ENCODE data around the gene NDRG3. TPM values are rescaled to one million over a fixed set of nuclear protein-coding genes. Genes with fewer than 3 reads are reported as not detected.
"Not testable (repeated sequence)": the region's sequence is repeated elsewhere in the genome, so short reads cannot be mapped to it uniquely, and the experiment has no call there.

NDRG3 gene
- polyA plus RNA-seq, 1 donor = 37.4 TPM

DNA sequence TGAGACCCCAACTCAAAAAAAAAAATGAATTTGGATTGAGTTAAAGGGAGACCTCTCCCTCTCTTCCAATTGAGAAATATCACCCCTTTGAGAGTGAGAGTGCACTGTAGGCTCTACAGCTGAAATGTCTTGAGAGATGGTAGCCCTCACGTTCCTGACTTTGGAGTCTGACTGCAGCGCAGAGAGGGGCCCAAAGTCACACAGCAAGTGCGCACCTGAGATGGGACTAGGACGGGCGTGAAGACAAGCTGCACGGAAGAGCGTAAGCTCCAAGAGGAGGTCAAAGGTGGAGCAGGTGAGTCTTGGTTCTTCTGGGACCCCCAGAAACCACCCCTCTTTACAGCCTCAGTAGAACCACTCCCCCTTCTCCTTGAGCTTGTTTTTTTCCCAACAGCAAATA is 100.5 kb downstream of the NDRG3 start:
- no peak for DNase-seq

DNA sequence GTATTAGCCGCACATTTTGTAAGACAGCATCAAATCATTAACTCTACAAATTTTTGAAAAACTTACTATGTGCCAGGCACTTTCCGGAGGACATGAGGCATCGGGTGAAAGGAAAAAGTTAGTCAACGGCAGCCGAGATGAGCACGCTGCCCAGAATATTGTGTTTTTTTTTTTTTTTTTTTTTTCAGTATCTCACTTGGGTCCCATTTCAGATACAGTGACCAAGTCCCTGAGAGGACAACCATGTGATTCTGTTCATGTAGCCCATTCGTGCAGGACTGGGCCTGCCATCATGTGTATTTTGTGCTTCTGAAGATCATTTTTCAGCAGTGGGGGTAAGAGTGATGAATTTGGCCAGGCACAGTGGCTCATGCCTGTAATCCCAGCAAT is 101.2 kb downstream of the NDRG3 start:
- DNase-seq = no peak

DNA sequence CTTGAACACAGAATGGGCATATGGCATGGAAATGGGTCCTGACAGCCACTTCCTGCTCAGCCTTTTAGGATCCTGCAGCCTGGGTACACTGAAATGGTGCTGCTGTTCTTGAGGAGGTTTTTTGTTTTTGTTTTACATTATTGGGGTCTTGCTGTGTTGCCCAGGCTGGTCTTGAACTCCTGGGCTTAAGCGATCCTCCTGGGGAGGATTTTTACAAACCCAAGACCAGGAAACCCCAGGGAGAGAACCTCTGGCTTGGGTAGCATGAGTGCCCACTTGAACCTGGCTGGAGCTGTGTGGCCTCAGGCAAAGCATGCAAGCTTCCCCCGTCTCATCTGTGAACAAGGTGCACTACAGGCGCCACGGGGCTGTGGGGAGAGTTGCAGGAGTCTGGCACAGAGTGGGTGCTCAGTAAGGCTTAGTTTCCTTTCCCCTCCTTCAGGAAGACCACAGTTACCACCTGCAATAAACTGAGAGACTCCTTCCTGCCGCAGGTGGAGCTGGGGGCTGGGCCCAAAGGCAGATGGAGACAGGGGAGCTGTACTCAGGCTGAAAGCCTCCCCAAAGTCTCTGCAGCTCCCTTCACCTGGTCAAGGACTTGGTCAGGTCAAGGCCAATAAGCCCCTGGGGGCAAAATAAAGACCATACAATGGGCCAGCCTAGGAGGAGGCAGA is 101.7 kb downstream of the NDRG3 start:
- DNase-seq = no peak

DNA sequence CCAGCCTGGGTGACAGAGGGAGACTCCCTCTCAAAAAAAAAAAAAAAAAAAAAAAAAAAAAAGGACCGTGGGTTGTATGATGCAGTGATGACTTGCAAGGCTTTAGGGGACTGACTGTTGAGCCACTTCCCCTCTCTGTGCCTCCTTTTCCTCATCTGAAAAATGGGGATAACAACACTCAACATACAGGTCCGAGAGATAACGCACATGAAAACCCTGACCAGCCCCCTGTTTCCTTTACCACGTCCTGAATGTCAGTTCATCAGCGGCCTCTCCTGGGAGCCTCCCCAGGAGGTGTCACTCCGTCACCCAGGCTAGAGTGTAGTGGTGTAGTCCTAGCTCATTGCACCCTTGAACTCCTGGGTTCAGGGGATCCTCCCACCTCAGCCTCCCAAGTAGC is 103.8 kb downstream of the NDRG3 start:
- DNase-seq = no peak

DNA sequence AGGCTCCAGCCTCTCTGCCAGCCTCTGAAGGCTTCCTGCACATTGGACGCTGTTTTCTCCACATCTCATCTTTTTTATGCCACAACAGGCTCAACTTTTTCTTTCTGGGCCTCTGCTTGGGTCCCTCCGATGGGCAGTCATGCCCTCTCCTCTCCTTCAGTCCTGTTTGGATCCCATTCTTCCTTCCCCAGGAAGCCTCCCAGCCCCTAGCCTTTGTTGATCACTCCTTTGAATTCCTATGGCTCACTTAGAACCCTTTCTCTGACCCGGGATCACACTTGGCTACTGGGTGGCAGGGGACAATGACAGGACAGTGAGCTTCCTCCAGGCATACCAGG is 104.4 kb downstream of the NDRG3 start:
- no peak for DNase-seq

DNA sequence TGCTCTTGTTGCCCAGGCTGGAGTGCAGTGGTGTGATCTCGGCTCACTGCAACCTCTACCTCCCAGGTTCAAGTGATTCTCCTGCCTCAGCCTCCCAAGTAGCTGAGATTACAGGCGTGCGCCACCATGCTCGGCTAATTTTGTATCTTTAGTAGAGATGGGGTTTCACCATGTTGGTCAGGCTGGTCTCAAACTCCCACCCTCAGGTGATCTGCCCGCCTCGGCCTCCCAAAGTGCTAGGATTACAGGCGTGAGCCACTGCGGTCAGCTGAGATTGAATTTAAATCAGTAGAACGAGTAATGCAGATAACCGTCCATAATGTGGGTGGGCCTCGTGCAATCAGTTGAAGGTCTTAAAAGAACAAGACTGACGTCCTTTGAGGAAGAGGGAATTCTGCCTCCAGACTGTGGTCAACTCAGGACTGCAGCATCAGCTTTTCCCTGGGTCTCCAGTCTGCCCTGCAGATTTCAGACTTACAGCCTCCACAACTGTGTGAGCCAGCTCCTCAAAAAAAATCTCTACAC is 107.0 kb downstream of the NDRG3 start:
- not testable (repeated sequence) for DNase-seq

DNA sequence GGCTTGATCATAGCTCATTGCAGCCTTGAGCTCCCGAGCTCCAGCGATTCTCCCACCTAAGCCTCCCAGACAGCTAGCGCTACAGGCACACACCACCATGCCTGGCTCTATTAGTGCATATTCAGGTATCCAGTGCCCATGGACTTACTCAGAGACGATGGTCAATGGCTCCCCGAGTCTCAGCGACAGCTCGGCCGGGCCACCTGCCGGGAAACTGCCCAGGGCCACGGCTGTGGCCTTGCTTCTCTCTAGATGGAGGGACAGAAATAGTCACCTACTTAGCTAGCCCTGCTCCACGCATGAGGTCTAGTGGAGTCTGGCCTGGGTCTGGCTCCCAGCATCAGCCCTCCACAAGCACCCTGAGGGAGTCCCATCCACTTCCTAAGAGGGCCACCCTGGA is 111.5 kb downstream of the NDRG3 start:
- no peak for DNase-seq

DNA sequence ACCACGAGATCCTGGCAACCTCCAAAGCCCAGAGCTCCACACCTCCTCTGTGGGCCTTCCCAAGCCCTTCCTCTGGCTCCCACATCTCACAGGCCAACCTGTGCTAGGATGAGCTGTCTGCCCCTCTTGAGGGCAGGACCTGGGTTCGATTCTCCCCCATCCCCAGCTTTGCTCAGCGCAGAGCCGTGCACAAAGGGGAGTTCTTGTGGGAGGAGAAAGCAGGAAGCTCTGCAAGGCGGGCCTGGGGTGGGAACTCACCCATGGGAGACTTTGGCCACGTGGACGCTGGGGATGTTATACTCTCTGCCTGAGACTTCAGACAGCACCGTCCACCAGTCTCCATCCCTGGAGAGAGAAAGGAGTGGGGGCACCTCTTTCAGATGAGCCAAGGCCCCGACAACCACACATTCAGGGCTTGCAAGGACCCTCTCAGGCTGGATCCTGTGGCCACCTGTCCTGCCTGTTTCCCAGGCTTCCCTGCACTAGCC is 112.6 kb downstream of the NDRG3 start:
- no peak for DNase-seq

DNA sequence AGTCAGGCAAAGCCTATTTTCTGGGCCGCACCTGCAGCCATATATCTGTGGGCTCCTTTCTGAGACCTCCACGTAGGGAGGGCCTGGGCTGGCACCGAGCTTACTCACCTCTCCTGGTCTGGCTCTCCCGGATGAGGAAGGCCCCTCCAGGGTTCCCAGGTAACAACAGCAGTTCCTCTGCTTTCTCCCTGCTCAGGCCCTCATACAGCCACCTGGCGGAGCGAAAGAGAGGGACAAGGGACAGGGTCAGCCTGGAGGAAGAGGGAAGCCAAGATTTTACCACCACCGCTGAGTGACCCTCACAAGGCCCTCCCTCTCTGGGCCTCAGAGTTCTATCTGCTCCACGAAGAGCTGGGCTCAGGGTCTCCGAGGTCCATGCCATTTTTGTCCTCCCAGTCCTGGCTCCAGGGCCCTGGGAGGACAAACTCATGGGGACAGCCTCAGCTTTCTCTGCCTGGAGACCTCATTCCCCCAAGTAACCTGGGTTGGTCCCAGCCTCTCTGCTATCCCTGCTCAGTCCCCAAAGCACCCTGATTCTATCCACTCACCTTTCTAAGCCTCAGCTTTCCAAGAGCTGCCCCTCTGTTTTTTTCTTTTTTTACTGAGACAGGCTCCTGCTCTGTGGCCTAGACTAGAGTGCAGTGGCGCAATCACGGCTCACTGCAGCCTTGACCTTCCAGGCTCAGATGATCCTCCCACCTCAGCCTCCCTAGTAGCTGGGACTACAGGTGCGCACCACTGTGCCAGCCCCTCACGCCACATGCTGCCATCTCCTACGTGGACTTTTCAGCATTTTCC is 113.2 kb downstream of the NDRG3 start:
- DNase-seq = no peak

DNA sequence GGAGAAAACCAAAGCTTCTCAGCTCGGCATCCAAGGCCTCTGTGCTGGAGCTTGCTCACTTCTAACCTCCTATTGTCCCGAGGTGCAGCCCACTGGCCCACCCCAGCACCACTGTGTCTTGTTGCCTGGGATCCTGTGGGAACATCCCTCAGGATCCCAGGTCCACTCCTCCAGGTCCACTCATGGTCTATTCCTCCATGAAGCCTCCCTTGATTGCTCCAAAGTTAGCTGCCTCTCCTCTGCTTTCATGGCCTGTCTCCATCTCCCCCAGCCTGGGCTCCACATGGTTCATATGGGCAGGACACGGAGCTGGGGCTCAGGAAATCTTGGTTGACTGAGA is 113.8 kb downstream of the NDRG3 start:
- DNase-seq = no peak

DNA sequence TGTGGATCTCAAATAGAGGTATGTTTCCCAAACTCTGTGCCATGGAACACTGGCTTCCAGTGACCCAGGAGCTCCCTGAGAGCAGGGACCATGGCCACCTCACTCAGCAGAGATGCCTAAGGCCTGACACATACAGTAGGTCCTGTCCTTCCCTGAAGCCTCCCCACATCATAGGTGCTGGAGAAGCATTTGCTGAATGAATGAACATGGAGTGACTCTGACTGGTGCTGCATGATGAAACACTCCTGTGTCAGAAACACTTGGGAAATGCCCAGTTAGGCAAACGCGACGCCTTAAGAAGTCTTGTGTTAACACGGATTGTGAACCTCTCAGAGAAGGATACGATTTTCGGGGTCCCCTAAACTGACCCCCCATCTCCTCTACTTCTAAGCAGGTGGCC is 114.2 kb downstream of the NDRG3 start:
- no peak for DNase-seq

DNA sequence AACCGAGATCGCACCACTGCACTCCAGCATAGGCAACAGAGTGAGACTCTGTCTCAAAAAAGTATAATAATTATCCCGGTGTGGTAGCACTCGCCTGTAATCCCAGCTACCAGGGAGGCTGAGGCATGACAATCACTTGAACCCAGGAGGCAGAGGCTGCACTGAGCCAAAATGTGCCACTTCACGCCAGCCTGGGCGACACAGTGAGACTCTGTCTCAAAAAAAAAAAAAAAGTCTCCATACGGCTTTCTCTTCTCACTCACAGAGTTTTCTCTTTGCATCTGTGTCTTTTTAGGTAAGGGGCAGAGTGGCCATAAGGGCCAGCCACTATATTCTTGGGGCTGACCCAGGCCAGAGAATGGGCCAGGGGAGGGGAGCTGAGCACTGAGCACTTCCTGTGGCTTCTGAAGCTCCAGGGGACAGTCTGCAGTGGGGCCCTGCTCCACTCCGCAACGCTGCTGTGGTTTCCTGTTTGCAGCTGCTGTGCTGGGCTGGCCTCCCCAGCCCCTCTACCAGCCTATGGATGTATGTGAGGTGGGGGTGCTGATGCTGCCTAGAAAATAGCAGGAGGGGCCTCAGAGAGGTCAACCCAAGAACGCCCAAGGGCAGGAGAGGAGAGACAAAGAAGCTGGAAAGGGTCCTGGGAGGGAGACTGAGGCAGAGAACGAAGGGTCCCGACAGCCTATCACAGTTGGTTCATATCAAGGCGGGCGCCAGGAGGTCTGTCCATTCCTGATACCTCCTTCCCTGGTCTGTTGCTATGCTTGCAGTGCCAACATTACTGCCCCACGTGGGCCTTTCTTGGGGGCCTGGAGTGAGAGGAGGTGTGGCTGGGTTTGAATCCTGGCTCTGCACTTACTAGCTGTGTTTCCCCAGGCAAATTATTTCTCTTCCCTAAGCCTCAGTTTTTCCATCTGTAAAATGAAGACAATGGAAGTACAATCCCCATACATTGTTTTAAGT is 115.9 kb downstream of the NDRG3 start:
- DNase-seq = no peak

DNA sequence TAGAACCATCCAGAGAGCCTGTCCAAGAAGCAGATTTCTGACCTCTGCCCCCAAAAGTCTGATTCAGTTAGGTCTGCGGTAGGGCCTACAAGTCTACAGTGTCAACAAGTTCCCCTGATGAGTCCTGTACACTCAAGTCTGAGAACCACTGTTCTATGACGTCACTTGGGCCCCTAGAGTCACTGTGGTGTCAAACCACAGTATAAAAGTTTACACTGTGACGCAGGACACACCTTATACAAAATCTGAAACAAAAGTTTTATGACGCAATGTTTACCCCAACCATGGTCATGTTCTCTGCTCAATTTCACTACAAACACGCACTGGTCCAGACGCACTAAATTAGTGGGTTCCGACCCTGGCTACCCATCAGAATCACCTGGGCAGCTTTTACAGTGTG is 117.8 kb downstream of the NDRG3 start:
- DNase-seq = no peak

DNA sequence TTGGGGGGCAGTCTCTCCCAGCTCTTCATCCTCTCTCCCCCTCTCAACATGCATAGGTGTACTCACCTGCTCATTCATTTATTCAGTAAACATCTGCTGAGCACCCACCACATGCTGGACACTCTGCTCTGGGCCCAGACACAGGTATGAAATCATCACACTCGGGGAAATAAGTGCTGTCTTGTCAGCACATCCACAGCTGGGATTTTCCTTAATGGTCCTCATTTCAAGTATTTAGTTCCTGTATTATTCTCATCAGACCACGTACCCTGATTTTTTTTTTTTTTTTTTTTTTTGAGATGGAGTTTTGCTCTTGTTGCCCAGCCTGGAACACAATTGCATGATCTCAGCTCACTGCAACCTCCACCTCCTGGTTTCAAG is 121.0 kb downstream of the NDRG3 start:
- DNase-seq = no peak

DNA sequence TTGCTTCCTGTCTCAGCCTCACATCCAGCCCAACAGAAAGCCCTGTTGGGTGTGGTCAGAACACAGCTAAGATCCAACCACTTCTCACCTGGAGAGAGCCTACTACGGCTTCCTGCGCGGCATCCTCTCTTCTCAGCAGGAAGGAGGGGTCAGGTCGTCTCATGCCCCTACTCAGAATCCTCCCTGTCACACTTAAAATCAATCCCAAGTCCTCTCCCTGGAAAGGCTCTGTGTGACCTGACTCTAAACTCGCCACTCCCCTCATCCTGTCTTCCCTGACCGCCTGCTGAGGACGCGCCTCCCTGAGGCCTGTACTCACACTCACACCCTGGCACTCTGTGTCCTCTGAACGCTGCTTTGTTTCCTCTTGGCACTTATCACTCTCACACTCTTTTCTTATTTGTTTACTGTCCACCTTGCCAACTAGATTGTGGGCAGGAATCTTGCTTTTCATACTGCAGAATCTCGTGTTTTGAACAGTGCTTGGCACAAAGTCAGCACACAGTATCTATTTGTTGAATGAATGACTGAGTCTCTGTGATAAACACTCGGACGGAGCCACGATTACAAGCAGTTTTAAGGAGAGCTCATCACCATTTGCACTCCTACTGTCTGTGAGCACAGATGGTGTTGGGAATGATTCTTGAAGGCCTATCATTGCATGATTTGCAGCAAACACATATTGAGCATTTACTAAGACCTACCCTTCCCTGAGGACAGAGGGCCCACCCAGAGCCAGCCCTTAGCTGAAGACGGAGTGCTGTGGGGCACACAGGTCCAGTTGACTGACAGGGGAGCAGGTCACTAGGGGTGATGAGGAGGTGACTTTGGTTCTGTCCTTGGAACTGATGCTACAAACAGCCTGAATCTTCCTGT is 121.6 kb downstream of the NDRG3 start:
- no peak for DNase-seq

DNA sequence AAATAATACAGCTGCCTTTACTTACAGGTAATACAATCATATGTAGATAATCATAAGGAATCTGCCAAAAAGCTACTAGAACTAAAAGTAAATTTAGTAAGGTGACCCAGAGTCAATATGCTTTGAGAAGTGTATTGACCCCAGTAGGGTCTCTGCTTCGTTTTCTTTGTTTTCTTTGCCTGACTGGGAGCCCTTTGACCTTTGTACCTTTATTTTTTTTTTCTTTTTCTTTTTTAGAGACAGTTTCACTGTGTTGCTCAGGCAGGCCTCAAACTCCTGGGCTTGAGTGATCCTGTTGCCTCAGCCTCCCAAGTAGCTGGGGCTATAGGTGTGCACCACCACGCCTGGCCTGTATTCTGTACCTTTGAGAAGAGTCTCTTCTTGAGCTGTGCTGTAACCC is 122.4 kb downstream of the NDRG3 start:
- no peak for DNase-seq

DNA sequence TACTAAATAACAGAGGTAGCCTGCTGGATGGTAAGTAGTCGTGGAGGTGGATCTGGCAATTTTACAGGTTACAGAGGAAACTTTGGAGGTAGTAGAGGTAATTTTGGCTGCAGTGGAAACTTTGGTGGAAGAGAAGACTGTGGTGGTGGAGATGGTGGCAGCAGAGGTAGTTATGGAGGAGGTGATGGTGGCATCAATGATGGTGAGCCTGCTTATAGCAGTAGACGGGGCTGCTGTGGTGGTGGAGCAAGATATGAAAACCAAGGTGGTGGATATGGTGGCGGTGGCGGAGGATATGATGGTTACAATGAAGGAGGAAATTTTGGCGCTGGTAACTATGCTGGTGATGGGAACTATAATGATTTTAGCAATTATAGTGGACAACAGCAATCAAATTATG is 125.0 kb downstream of the NDRG3 start:
- DNase-seq = no peak

DNA sequence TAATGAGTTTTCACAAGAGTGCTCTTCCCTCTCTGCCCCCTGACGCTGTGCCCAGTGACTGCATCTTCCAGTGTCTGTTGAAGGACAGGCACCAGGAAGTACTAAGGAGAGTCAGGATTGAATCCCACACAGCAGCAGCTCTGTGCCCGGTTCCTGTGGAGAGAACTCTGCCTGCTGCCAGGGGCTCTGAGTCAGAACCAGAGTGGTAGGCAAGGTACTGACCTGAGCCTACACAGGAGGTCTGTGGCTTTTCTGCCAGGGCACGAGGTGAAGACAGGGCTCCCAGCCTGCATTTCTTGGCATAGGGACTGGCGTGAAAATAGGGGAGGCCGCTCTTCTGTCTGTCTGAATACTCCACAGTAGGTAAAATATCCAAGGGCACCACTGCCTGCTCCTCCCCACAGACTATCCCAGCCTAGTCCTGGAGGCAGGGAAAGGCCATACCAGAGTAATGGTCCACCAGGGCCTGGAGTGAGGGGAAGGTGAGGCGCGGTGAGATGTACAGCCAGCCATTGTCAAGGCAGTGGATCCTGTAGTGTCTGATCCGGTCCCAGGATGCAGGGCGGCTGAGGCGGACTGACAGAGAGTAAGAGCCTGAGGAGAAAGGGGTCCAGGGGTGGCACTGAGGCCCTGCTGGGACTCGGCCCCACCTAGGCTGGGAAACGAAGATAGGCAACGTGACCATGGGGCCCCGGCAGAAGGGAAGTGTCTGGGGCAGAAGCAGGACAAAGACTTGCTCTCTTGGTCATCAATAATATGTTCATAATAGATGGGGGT is 130.9 kb downstream of the NDRG3 start:
- DNase-seq = no peak

DNA sequence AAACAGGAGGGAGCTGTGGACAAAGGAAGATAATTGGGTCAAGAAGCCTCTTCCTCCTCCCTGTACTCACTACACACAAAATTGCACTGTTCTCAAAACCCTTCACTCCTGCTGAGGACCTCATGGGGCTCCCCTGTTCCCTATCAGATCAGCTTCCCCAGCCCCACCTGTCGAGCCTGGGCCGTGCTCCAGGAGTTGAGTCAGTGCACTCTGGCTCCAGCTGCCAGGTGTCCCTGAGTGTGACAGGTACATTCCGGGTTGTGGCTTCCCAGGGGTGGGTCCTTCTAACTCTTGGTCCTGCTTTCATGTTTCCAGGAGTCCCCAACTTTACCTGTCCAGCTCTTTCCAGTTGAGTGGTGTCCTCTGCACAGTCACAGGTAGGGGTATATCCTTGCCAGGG is 131.9 kb downstream of the NDRG3 start:
- DNase-seq = no peak

DNA sequence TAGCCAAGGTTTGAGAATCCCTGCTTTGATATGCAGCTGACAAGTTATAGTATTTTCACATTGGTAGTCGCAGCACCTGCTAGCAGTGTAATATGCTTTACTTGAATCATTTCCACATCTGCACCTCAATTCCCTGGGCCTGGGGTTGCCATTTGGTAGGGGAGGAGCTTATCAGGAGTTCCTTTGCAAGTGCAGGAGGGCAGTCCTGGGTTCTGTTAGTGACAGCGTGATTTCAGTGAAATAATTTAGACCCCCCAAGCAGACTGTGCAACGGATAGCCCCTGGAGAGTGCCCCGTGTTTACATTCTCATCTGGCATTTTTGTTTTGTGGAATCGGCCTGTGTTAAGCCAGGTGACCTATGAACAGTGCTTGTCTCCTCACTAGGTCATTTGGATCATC is 134.3 kb downstream of the NDRG3 start:
- no peak for DNase-seq

DNA sequence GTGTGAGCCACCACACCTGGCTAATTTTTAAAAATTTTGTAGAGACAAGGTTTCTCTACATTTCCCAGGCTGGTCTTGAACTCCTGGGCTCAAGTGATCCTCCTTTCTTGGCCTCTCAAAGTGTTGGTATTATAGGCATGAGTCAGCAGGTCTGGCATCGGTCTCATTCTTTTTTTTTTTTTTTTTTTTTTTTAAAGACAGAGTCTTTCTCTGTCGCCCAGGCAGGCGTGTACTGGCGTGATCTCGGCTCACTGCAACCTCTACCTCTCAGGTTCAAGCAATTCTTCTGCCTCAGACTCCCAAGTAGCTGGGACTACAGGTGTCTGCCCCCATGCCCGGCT is 137.5 kb downstream of the NDRG3 start:
- DNase-seq = not testable (repeated sequence)

All from left kidney (tissue), 2 donors.